Loucy (cell line): Measurements from ENCODE around the gene SPHK2.

Source experiments
- H2AFZ ChIP-seq: fragments of 200-600 bp; sonication (generic); 2 replicates; pipeline ENCODE4 v1.6.0; 2016; ENCODE audit warnings: antibody characterized with exemption, mild to moderate bottlenecking, low read length, moderate library complexity
- H3F3A ChIP-seq: fragments of 200-600 bp; 2 replicates; pipeline ENCODE4 v1.6.0; 2016; ENCODE audit warnings: antibody characterized with exemption, low read depth, mild to moderate bottlenecking
- H3K27me3 ChIP-seq: fragments of 200-600 bp; sonication (generic); 2 replicates; pipeline ENCODE4 v1.6.1; 2014; ENCODE audit warnings: low read length, mild to moderate bottlenecking; ENCODE audit not compliant: insufficient read depth, poor library complexity, severe bottlenecking
- H3K36me3 ChIP-seq: fragments of 200-600 bp; sonication (generic); 2 replicates; pipeline ENCODE4 v1.6.1; 2016; ENCODE audit warnings: low read length; ENCODE audit not compliant: insufficient read depth
- H3K4me1 ChIP-seq: fragments of 200-600 bp; sonication (generic); 2 replicates; pipeline ENCODE4 v1.5.1; 2014; ENCODE audit warnings: low read length, mild to moderate bottlenecking; ENCODE audit not compliant: insufficient read depth, poor library complexity, severe bottlenecking
- H3K4me2 ChIP-seq: fragments of 200-600 bp; sonication (generic); 2 replicates; pipeline ENCODE4 v1.6.0; 2014; ENCODE audit warnings: antibody characterized with exemption, low read length, low read depth, mild to moderate bottlenecking; ENCODE audit not compliant: poor library complexity, severe bottlenecking
- H3K4me3 ChIP-seq: fragments of 200-600 bp; sonication (generic); 2 replicates; pipeline ENCODE4 v1.5.1; 2014; ENCODE audit warnings: low read length, mild to moderate bottlenecking, mixed read lengths; ENCODE audit not compliant: poor library complexity, severe bottlenecking
- H3K79me2 ChIP-seq: fragments of 200-600 bp; sonication (generic); 2 replicates; pipeline ENCODE4 v1.6.1; 2014; ENCODE audit warnings: low read length; ENCODE audit not compliant: insufficient read depth
- H3K9ac ChIP-seq: fragments of 200-600 bp; sonication (generic); 2 replicates; pipeline ENCODE4 v1.6.0; 2014; ENCODE audit warnings: mild to moderate bottlenecking, low read depth, low read length, moderate library complexity; ENCODE audit not compliant: poor library complexity, severe bottlenecking
- H3K9me2 ChIP-seq: fragments of 200-600 bp; sonication (generic); replicated peaks from 2 replicates; pipeline ENCODE4 v1.6.1; 2016; ENCODE audit warnings: low read depth, low read length, mixed read lengths
- H3K9me3 ChIP-seq: fragments of 200-600 bp; sonication (generic); 2 replicates; pipeline ENCODE4 v1.6.1; 2014; ENCODE audit warnings: mild to moderate bottlenecking, antibody characterized with exemption, low read length, low read depth; ENCODE audit not compliant: insufficient read depth
- H4K20me1 ChIP-seq: fragments of 200-600 bp; sonication (generic); 2 replicates; pipeline ENCODE4 v1.6.0; 2014; ENCODE audit warnings: antibody characterized with exemption, low read length, mild to moderate bottlenecking; ENCODE audit not compliant: insufficient read depth, poor library complexity, severe bottlenecking
- EZH2phosphoT487 ChIP-seq: fragments of 200-600 bp; IDR thresholded peaks from 2 replicates; pipeline ENCODE4 v1.6.1; 2018; ENCODE audit warnings: antibody characterized with exemption, mild to moderate bottlenecking, moderate library complexity, borderline replicate concordance
- TF ChIP-seq, protein P1 (sequence below): fragments of 200-600 bp; sonication (generic); conservative IDR thresholded peaks from 2 replicates; pipeline ENCODE4 v1.5.1; 2014; ENCODE audit warnings: mild to moderate bottlenecking, antibody characterized with exemption, low read length

SPHK2 gene

DNA sequence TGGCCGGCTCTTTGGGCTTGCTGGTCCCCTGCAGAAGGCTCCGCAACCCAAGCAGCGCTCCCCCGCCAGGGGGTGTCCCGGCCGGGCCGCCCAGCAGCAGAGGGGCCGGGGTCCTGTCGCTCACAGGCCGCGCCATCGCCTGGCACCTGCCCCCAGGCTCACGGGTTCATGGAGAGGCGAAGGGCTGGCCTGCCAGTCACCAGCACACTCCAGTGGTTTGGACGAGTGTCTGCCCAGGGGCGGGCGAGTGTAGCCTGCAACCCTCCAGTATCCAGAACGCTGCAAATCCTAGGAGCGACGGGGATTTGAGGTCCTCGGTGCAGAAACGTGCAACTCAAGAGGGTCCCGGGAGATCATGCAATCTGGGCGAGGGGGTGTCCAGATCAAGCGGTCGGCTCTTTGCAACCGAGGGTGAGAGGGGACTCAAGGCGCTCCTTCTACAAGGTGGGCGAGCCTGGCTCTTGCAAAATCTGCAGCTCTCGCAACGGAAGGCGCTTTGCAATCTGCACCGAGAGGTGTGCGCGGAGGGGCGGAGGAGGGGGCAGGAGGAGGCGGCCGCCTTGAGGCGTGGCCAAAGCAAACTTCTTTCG, 17.6 kb downstream of the SPHK2 start, which contains the start of gene DBP:
DBP (minus strand) TSS at position 521 of the 590 bp plus-strand sequence; CDS start at position 136, 385 bp downstream.
- Histone ChIP-seq H3K27me3 (no peaks in the 10 kb centered on the region), H3K4me1 (peaks cover 44% of the 10 kb centered on the region), H3K9ac (peak within 1 kb of the TSS; percentile 97), H3K9me3 (no peaks in the 10 kb centered on the region), H3K9me2 (no peaks in the 10 kb centered on the region), H3K4me2 (peak within 1 kb of the TSS; percentile 99), H3F3A (peaks cover 3% of the 10 kb centered on the region), H3K4me3 (peak within 1 kb of the TSS; percentile 93), H4K20me1 (peaks cover 4% of the 10 kb centered on the region), H3K79me2 (peaks cover 38% of the 10 kb centered on the region), H3K36me3 (no peaks in the 10 kb centered on the region), H2AFZ (peak within 1 kb of the TSS; percentile 84)
- TF ChIP-seq, protein P1, sequence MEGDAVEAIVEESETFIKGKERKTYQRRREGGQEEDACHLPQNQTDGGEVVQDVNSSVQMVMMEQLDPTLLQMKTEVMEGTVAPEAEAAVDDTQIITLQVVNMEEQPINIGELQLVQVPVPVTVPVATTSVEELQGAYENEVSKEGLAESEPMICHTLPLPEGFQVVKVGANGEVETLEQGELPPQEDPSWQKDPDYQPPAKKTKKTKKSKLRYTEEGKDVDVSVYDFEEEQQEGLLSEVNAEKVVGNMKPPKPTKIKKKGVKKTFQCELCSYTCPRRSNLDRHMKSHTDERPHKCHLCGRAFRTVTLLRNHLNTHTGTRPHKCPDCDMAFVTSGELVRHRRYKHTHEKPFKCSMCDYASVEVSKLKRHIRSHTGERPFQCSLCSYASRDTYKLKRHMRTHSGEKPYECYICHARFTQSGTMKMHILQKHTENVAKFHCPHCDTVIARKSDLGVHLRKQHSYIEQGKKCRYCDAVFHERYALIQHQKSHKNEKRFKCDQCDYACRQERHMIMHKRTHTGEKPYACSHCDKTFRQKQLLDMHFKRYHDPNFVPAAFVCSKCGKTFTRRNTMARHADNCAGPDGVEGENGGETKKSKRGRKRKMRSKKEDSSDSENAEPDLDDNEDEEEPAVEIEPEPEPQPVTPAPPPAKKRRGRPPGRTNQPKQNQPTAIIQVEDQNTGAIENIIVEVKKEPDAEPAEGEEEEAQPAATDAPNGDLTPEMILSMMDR = no peak
- TF ChIP-seq EZH2phosphoT487 = no peak

DNA sequence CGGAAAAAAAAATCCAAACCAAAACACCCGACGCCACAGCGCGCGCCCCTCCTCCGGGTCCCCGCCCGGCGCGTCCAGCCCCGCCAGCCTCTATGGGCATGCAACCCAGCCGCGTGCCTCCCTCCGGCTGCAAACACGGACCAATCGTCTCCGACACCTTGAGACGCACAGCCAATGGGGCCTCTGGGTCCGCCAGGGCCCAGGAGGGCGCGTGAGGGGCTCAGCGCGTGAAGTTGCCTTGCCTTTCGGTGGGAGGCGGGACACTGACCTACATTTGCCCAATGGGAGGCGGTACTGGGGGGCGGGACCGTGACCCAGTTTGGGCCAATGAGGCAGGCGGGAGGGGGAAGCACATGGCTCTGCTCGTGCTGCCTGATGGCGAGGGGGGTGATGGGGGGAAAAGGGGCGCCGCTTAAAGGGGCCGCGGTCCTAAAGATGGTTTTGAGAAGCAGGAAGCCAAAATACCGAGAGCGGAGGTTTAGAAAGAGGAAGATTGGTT, 18.2 kb downstream of the SPHK2 start:
- H4K20me1 ChIP-seq = peaks cover 4% of the 10 kb centered on the region
- no peaks in the 10 kb centered on the region for H3K9me2 ChIP-seq
- peak overlapping the region; percentile 93 for H3K4me3 ChIP-seq
- peak overlapping the region; percentile 84 for H2AFZ ChIP-seq
- peak overlapping the region; percentile 99 for H3K4me2 ChIP-seq
- peak overlapping the region; percentile 86 for H3K9ac ChIP-seq
- H3F3A ChIP-seq = peaks cover 3% of the 10 kb centered on the region
- no peaks in the 10 kb centered on the region for H3K9me3 ChIP-seq
- H3K27me3 ChIP-seq = no peaks in the 10 kb centered on the region
- H3K36me3 ChIP-seq = no peaks in the 10 kb centered on the region
- peaks cover 34% of the 10 kb centered on the region for H3K79me2 ChIP-seq
- H3K4me1 ChIP-seq = peaks cover 41% of the 10 kb centered on the region
- TF ChIP-seq, protein P1 = no peak
- no peak for TF ChIP-seq EZH2phosphoT487

DNA sequence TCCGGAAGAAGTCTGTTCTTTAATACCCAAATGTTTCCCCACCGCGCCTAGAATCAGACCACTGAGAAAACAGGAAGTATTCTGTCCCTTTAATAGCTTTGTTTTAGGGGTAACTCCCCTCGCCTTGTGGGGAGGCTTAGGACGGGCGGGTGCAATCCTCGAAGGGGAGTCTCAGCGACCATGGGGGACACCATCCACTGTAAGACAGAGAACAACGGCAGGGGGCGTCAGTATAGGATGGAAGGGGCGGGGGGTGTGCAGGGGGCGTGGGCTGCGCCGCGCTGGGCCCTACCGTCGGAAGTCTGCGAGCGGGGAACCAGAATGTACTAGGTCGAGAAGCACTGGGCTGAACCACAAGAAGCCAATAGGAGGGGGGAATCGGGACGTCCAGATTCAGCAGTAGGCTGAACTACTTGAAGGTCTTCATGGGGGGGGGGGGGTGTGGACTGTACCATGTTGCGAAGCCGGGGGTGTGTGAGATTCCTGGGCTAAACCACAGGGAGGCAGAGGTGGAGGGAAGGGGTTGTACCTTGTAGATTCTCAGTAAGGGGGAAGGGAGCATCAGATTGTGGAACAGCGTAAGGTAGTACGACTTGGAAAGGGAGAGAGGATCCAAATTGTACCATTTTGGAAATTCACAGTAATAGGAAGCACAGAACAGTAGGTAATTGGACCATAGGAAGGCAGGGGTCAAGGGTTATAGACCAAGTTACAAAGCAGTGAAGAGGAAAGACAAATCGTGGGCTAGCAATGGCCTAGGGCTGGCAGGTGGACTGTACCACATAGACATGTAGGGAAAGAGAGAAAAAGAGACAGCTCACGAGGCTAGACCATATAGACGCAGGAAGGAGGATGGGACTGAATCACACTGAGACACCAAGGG, 18.9 kb downstream of the SPHK2 start:
- Histone ChIP-seq H3K4me3 (peak overlapping the region; percentile 80), H3F3A (peaks cover 3% of the 10 kb centered on the region), H3K79me2 (peaks cover 27% of the 10 kb centered on the region), H3K4me1 (peaks cover 34% of the 10 kb centered on the region), H3K9me2 (no peaks in the 10 kb centered on the region), H3K27me3 (no peaks in the 10 kb centered on the region), H3K4me2 (peak overlapping the region; percentile 82), H4K20me1 (peaks cover 4% of the 10 kb centered on the region), H3K9me3 (no peaks in the 10 kb centered on the region), H2AFZ (peak overlapping the region; percentile 84), H3K9ac (peak overlapping the region; percentile 86), H3K36me3 (no peaks in the 10 kb centered on the region)
- TF ChIP-seq, protein P1 = peak; percentile 49
- TF ChIP-seq EZH2phosphoT487 = no peak
